HG03280 (cell line): ENCODE measurements around the gene MLNR.

Experiments
- ATAC-seq: cut with Tn5 transposase; IDR thresholded peaks from one replicate; pipeline ENCODE4 v1.9.1; 2021; ENCODE audit warnings: mild to moderate bottlenecking, moderate library complexity; ENCODE audit not compliant: unreplicated experiment

MLNR gene

GRCh38 chr13:49225223-49226042 lies 5.3 kb downstream of the MLNR start:
- no peak for ATAC-seq

GRCh38 chr13:49226613-49227012 lies 6.5 kb downstream of the MLNR start:
- no peak for ATAC-seq

GRCh38 chr13:49234741-49235140 lies 14.6 kb downstream of the MLNR start:
- no peak for ATAC-seq

DNA sequence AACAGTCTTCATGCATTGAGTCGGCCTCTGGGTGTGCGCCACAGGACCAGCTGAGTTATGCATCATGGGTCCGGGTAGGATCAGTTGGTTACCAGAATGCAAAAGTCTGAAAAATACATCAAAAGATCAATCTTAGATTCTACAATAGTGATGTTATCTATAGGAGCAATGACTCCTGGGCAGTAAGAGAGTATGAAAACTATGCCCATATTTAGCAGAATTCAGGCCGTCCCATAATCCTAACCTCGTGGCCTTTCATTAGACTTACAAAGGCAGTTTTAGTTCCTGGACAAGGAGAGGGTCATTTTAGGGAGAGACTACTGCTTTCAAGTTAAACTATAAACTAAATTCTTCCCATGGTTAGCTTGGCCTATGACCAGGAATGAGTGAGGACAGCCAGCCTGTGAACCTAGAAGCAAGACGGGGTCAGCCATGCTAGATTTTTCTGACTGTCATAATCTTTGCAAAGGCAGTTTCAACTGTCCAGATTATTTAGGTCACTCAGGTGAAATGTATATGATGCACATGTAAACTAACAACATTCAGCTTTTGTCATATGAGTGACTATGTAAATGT lies 15.8 kb downstream of the MLNR start:
- no peak for ATAC-seq

DNA sequence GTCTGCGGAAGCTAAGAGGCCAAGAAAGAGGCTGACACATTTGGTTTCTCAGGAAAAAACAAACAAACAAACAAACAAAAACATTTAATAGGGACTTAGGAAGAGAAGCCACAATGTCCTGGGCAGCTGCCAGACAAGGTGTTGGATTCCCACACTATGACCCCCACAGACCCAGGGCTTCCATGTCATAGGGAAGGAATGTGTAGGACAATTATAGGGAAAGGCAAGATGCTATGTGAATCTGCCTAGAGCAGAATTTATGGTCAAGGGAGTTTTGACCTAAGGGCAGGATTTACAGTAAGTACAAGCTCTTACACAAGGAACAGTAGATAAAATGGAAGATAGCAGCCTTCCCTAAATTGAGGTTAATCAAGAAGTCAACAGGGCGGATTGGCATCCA lies 18.5 kb downstream of the MLNR start:
- no peak for ATAC-seq

- no peak for ATAC-seq
Observed at GRCh38 chr13:49240017-49240416, 19.9 kb downstream of the MLNR start.

DNA sequence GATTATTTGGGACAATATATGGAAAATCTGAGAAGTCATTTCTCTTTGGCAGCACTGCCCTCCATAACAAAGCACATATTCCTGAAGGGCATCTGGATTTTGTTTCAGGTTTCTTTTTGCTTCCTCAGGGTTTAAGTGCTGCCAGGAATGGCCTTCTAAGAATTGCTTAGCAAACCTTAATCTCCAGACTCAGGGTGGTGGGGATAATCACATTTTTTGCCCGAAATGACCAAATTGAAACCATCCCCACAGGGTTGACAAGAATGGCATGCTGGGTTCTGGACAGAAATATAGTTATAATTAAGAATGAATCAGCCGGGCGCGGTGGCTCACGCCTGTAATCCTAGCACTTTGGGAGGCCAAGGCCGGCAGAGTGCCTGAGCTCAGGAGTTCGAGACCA lies 21.2 kb downstream of the MLNR start:
- no peak for ATAC-seq

GRCh38 chr13:49245101-49245500 lies 25.0 kb downstream of the MLNR start:
- no peak for ATAC-seq

- ATAC-seq = peak; percentile 26
Observed at GRCh38 chr13:49246850-49247642, 26.9 kb downstream of the MLNR start.

DNA sequence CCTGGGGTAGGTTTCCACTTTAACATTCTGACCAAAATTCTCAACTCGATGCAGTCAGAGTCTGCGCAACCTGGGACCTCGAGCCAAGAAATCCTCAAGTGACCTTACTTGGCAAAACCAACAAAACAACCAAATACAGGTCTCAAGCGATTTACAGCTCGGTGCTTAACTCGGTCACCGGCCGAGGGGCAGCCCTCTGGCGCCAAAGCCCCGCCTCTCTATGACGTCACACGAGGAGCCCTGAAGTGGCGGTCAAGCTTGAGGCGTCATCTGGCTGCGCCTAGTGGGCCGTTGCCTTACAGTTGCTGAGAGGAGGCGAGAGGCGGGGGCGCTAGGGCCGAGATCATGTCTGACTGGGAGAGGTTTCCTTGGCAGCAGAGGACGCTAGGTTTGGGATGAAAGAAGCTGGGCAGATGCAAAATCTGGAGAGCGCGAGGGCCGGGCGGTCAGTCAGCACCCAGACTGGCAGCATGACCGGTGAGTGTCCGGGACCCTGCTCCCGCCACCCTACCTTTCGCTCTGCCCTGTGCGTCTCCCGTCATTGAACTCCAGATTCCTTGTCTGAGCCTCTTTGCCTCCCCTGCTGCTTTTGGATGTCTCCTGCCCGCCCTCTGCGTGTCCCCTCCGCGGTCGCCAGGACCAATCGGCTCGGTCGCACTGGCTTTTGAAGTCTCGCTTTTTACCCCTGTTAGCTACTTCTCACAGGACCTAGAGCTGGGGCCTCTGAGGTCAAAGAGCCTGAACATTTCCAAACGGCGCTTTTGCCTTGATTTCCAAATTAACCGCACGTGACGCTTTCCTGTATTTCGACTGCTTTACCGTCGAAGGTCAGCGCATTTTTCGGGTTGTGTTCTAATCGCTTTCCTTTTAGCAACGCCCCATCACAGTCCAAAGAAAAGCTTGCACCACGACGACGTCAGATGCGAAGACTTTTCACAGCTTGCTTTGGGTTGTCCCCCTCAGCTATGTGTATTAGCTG lies 27.8 kb downstream of the MLNR start, which contains the start of gene CDADC1:
CDADC1 (plus strand) TSS at position 283 of the 979 bp plus-strand sequence; CDS start at position 396, 113 bp downstream.
- ATAC-seq = peak; percentile 99

DNA sequence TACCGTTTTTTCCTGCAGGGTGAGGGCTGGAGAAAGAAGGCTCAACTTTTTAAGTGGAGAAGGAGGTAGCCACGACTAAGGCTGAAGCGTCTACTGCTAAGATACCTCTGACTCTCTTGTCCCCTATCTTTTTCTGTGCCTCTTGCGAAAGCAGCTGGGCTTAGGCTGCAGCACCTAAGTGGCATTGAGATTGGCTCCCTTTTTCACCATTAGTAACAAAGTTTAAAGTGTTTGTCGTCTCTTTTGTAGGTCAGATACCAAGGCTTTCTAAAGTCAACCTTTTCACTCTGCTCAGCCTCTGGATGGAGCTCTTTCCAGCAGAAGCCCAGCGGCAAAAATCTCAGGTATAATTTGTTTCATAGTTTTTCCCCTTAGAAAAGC lies 28.5 kb downstream of the MLNR start:
- ATAC-seq = no peak

- ATAC-seq = no peak
Observed at GRCh38 chr13:49251326-49251725, 31.2 kb downstream of the MLNR start.

DNA sequence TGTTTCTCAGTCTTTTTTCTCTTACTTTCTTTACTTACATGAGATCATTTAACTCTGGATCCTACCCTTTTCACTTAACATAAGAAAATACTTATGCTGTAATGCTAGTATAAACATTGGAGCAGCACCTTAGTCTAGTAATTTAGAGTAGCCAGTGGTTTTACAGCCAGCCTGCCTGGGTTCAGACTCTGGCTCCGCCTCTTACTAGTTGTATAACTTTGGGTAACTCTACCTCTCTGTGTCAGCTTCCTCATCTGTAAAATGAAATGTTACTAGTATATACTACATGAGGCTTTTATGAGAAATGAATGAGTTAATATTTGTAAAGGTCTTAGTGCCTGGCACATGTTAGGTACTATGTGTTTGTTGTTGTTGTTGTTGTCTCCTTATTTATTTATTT lies 33.2 kb downstream of the MLNR start:
- no peak for ATAC-seq

GRCh38 chr13:49254007-49254406 lies 33.9 kb downstream of the MLNR start:
- ATAC-seq = no peak

DNA sequence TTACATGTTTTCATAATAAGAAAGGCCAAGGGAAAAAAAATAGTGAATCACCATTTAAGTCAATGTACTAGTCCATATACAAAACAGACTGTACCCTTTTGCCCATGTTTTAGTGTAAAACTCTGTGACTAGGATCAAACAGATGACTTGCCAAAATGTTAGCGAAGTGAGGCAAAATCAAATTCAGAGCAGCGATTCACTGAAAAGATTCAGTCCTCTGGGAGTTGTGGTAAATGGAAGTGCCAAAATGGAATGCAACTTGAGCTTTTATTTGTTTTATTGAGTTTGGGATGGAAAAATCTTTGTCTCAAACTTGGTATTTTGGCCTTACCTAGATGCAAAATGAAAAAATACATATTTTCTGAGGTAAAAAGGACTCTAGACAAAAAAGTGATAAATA lies 36.7 kb downstream of the MLNR start:
- ATAC-seq = no peak

DNA sequence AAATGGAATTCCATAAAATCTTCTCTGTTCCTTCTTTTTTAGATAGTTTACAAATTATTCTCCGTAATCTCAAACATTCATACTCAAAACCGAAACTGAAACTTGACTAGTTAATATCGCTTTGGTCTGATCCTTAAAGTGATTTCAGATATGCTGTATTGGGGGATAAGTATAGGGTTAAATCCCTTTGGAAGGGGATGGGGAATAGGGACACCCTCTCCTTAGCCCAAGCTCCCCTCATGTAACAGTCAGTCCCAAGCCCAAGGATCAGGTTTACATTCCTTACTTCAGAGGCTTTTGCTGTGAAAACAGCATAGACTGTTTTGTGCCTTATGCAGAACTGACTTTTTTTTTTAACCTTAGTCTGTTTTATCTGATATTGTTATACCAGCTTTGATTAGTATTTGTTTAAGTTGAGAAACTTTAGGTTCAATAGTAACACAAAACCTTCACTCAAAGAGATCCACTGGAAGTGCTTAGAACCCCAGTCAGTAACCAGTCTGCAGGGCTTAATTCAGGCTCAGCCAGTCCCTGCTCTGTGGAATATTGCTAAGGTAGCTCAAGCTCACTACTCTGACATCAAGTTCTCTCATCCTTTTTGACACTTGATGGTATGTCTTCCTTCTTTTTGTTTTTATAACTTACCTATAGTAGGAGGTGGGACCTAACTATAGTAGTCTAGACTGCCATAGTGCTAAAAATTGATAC lies 38.1 kb downstream of the MLNR start:
- no peak for ATAC-seq

DNA sequence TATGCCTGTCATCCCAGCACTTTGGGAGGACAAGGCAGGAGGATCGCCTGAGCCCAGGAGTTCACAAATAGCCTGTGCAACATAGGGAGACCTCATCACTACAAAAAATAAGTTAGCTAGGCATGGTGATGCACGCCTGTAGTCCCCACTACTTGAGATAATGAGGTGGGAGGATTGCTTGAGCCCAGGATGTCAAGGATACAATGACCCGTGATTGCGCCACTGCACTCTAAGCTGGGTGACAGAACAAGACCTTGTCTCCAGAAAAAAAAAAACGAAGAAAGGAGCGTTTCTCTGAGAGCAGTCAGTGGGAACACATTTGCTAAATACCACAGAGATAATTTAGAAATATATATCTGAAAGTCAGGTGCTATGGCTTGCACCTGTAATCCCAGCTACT lies 39.4 kb downstream of the MLNR start:
- no peak for ATAC-seq

GRCh38 chr13:49262634-49263033 lies 42.5 kb downstream of the MLNR start:
- ATAC-seq = no peak

GRCh38 chr13:49265822-49266221 lies 45.7 kb downstream of the MLNR start:
- no peak for ATAC-seq

DNA sequence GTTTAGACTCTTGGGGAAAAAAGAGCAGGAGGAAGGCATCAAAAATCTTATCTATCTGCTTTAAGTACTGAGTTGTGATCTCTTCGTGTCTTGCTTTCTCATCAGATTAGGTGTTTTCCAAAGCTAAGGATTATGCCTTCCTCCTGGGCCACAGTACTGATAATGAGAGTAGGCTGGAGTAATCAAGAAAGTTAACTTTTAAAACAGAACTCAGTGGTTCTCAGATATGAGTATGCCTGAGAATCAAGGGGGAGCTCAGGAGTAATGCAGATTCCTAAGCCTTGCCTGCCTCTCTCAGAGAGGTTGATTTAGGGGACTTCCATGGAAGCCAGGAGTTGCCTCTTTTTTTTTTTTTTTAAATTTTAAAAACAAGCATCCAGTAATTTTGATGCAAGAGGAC lies 51.1 kb downstream of the MLNR start:
- ATAC-seq = no peak
